ENCODE measurements around the gene CACUL1.
"Not testable (repeated sequence)": the region's sequence is repeated elsewhere in the genome, so short reads cannot be mapped to it uniquely, and the experiment has no call there.

The CACUL1 gene

GRCh38 chr10:118698421-118698820 is 56.3 kb downstream of the CACUL1 start:
- peak overlapping the region; percentile 81 for H3K27ac Mint-ChIP-seq
- H3K36me3 Mint-ChIP-seq, result peaks cover 18% of the 10 kb centered on the region
- peaks cover 72% of the 10 kb centered on the region for H3K4me1 Mint-ChIP-seq (ENCODE audit: low read depth)
- H3K4me3 Mint-ChIP-seq, result peak overlapping the region; percentile 88
- no peaks in the 10 kb centered on the region for H3K27me3 Mint-ChIP-seq
- H3K9me3 Mint-ChIP-seq (ENCODE audit: low read depth), result no peaks in the 10 kb centered on the region

- Mint-ChIP-seq H3K36me3 (peaks cover 14% of the 10 kb centered on the region), H3K27me3 (no peaks in the 10 kb centered on the region), H3K27ac (no peak overlapping the region), H3K4me1 (ENCODE audit: low read depth) (peaks cover 55% of the 10 kb centered on the region), H3K4me3 (no peak overlapping the region), H3K9me3 (ENCODE audit: low read depth) (no peaks in the 10 kb centered on the region)
These were observed 59.9 kb downstream of the CACUL1 start for GRCh38 chr10:118694848-118695247.

- peaks cover 37% of the 10 kb centered on the region for H3K4me1 Mint-ChIP-seq (ENCODE audit: low read depth)
- no peaks in the 10 kb centered on the region for H3K27me3 Mint-ChIP-seq
- H3K36me3 Mint-ChIP-seq, result peaks cover 20% of the 10 kb centered on the region
- no peak overlapping the region for H3K4me3 Mint-ChIP-seq
- H3K27ac Mint-ChIP-seq, result no peak overlapping the region
- no peaks in the 10 kb centered on the region for H3K9me3 Mint-ChIP-seq (ENCODE audit: low read depth)
These were observed 61.9 kb downstream of the CACUL1 start for GRCh38 chr10:118692872-118693271.

DNA sequence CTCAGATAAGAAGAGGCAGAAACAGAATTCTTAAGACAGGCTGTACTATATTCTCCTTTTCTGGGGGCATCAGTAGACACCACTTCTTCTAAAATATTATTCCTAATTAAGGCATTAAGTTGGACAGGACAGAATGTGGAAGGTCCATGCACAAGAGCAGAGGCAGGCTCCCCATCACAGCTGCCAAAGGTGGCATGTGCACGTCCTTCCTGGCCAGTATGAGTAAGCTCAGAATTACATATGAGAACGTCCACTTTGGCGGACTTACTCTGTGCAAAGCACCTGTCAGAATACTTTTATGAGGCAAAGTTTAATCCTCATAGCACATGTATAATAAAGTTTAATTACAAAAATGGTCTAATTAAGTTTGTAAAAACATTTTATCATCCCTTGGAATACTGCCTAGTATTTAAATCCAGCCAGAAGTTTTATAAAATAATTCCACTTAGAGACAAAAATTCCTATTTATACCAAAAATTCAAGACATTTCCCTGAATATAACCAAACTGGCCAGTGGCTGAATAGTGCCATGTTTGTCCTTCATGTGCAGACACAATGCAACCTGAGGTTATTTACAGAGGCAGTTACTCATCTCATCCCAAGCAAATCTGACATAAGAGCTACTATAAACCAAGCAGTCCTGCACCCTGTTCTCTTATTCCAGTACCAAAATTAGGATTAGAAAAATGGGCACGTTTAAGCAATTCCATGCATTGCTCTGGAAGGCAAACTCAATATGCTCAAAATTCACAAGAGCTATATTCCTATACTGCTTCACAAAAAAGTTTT is 65.5 kb downstream of the CACUL1 start:
- peaks cover 15% of the 10 kb centered on the region for H3K4me1 Mint-ChIP-seq (ENCODE audit: low read depth)
- H3K9me3 Mint-ChIP-seq (ENCODE audit: low read depth), result no peaks in the 10 kb centered on the region
- H3K36me3 Mint-ChIP-seq, result peaks cover 25% of the 10 kb centered on the region
- no peaks in the 10 kb centered on the region for H3K27me3 Mint-ChIP-seq
- H3K4me3 Mint-ChIP-seq, result no peak overlapping the region
- no peak overlapping the region for H3K27ac Mint-ChIP-seq

DNA sequence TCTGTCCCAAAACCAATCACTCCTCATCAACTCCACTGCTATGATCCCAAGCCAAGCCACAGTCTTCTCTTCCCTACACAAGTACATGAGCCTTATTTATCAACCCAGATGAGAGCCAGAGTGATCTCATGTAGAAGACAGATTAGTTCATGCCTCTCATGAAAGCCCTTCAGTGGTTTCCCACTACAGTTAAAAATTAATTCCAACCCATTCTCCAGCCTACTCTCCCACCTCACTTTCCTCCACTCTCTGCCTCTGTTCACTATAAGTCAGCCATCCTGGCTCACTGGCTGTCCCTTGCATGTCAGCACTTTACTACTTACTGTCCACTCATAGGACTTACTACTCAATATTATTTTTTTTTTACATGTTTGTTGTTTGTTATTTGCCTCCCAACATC is 67.3 kb downstream of the CACUL1 start:
- H3K9me3 Mint-ChIP-seq (ENCODE audit: low read depth), result no peaks in the 10 kb centered on the region
- peaks cover 3% of the 10 kb centered on the region for H3K4me1 Mint-ChIP-seq (ENCODE audit: low read depth)
- H3K4me3 Mint-ChIP-seq, result no peak overlapping the region
- peaks cover 25% of the 10 kb centered on the region for H3K36me3 Mint-ChIP-seq
- no peaks in the 10 kb centered on the region for H3K27me3 Mint-ChIP-seq
- no peak overlapping the region for H3K27ac Mint-ChIP-seq

DNA sequence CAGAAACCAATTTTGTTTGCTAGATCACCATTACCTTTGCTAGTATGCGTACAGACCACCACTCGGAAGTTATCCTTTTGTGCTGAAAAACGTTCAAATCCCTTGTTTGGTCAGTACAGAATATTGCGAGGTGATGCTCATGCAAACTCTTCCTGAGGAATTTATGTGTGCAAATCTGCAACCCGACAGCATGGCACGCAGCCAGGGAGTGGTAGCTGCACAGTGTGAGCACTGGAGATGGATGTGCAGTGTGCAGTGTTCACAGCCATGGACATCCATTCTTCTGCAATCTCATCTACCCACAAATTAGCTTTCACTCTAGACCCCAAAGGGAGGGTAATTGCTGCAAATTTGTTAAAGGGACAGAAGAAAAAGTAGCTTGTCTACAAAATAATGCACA is 72.2 kb downstream of the CACUL1 start:
- Mint-ChIP-seq H3K4me1 (ENCODE audit: low read depth) (peaks cover 9% of the 10 kb centered on the region), H3K4me3 (no peak overlapping the region), H3K27me3 (no peaks in the 10 kb centered on the region), H3K36me3 (peaks cover 21% of the 10 kb centered on the region), H3K9me3 (ENCODE audit: low read depth) (no peaks in the 10 kb centered on the region), H3K27ac (no peak overlapping the region)

GRCh38 chr10:118680197-118680596 is 74.6 kb downstream of the CACUL1 start:
- Mint-ChIP-seq H3K27me3 (no peaks in the 10 kb centered on the region), H3K27ac (no peak overlapping the region), H3K4me1 (ENCODE audit: low read depth) (peaks cover 15% of the 10 kb centered on the region), H3K36me3 (peaks cover 12% of the 10 kb centered on the region), H3K4me3 (no peak overlapping the region), H3K9me3 (ENCODE audit: low read depth) (no peaks in the 10 kb centered on the region)

DNA sequence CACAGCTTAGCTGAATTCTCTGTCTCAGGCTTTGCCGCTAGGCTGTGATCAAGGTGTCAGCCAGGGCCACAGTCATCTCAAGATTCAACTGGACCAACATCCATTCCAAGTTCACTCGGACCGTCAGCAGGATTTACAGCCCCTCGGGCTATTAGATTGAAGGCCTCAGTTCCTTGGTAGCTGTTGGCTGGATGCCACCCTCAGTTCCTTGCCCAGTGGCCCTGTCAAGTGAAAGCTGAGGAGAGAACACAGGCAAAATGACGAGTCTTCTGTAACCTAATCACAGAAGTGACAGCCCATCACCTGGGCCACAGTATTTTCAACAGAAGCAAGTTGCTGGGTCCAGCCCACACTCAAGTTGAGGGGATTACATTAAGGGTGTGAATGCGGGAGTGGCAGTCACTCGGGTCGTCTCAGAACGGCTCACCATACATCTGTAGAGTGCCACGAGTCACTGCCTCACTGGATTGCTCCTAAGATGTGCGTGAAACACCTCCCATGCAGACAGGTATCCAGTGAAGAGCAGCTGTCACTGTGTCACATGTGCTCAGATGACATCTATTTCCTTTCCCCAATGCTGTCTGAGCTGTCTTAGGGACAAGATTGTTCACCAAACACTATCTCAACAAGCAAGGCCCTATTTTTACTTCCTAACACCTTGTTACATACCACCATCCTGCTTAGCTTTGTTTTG is 80.4 kb downstream of the CACUL1 start:
- H3K4me3 Mint-ChIP-seq, result no peak overlapping the region
- no peak overlapping the region for H3K27ac Mint-ChIP-seq
- H3K9me3 Mint-ChIP-seq (ENCODE audit: low read depth), result no peaks in the 10 kb centered on the region
- no peaks in the 10 kb centered on the region for H3K36me3 Mint-ChIP-seq
- H3K27me3 Mint-ChIP-seq, result no peaks in the 10 kb centered on the region
- H3K4me1 Mint-ChIP-seq (ENCODE audit: low read depth), result peaks cover 18% of the 10 kb centered on the region

GRCh38 chr10:118672766-118673715 is 81.7 kb downstream of the CACUL1 start:
- Mint-ChIP-seq H3K4me3 (no peak overlapping the region), H3K4me1 (ENCODE audit: low read depth) (peaks cover 28% of the 10 kb centered on the region), H3K36me3 (no peaks in the 10 kb centered on the region), H3K27ac (no peak overlapping the region), H3K27me3 (no peaks in the 10 kb centered on the region), H3K9me3 (ENCODE audit: low read depth) (no peaks in the 10 kb centered on the region)

GRCh38 chr10:118672153-118672552 is 82.6 kb downstream of the CACUL1 start:
- H3K36me3 Mint-ChIP-seq, result no peaks in the 10 kb centered on the region
- no peaks in the 10 kb centered on the region for H3K27me3 Mint-ChIP-seq
- H3K4me1 Mint-ChIP-seq (ENCODE audit: low read depth), result peaks cover 25% of the 10 kb centered on the region
- no peaks in the 10 kb centered on the region for H3K9me3 Mint-ChIP-seq (ENCODE audit: low read depth)
- H3K4me3 Mint-ChIP-seq, result no peak overlapping the region
- no peak overlapping the region for H3K27ac Mint-ChIP-seq

GRCh38 chr10:118671221-118671620 is 83.5 kb downstream of the CACUL1 start:
- H3K4me3 Mint-ChIP-seq; H3K36me3 Mint-ChIP-seq; H3K27ac Mint-ChIP-seq; H3K9me3 Mint-ChIP-seq (ENCODE audit: low read depth); H3K27me3 Mint-ChIP-seq: not testable (repeated sequence)
- H3K4me1 Mint-ChIP-seq (ENCODE audit: low read depth), result peaks cover 26% of the 10 kb centered on the region

DNA sequence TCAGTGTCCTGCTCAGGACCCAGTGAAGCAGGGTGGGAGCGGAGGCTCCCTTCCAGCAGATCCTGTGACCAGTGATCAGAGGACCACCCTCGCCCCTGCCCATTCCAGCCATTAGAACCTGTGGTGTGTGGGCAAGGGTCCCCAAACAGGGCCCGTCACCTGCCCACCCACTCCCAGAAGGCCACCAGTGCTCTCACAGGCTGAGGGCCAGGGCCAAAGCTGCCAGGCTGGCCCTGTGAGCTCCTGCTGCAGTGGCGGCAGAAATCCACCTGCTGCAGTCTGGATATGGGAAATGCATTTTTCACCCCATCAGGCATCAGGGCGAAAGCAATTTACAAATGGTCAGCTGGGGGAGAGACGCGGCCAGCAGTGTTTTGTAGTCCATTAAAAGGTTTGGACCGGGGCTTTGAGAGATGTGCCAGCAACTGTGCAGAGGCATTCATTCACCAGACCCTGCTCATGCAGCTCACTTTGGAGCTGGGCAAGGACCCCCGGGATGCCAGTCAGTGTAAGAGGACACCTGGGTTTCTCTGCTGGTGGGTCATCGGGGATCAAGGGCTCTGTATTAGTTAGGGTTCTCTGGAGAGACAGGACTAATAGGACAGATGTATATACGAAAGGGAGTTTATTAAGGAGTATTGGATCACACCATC is 84.2 kb downstream of the CACUL1 start:
- Mint-ChIP-seq H3K36me3 (no peaks in the 10 kb centered on the region), H3K4me1 (ENCODE audit: low read depth) (peaks cover 22% of the 10 kb centered on the region)

DNA sequence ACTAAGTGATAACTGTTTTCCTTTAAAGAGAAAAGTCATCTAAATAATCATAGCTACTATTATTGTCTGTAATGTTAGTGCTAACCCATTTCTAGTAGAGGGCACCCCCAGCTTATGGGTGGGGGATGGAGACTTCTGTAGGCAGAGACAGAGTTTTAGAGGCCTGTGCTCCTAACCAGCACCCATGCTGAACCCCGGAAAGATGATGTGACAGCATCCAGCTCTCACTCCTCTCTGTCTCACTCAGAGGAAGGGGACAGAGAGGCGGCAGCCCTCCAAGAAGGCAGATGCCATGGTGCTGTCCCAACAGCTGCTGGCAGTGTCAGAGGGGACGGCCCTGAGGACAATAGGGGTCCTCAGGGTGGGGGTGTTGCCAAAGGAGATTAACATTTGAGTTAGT is 84.9 kb downstream of the CACUL1 start:
- no peaks in the 10 kb centered on the region for H3K9me3 Mint-ChIP-seq (ENCODE audit: low read depth)
- H3K36me3 Mint-ChIP-seq, result no peaks in the 10 kb centered on the region
- no peak overlapping the region for H3K27ac Mint-ChIP-seq
- H3K4me3 Mint-ChIP-seq, result no peak overlapping the region
- H3K27me3 Mint-ChIP-seq, result no peaks in the 10 kb centered on the region
- H3K4me1 Mint-ChIP-seq (ENCODE audit: low read depth), result peaks cover 22% of the 10 kb centered on the region

More for the DNA sequence above, 84.2 kb downstream of the CACUL1 start:
- Mint-ChIP-seq H3K4me3 (no peak overlapping the region), H3K9me3 (ENCODE audit: low read depth) (no peaks in the 10 kb centered on the region), H3K27me3 (no peaks in the 10 kb centered on the region), H3K27ac (no peak overlapping the region)

DNA sequence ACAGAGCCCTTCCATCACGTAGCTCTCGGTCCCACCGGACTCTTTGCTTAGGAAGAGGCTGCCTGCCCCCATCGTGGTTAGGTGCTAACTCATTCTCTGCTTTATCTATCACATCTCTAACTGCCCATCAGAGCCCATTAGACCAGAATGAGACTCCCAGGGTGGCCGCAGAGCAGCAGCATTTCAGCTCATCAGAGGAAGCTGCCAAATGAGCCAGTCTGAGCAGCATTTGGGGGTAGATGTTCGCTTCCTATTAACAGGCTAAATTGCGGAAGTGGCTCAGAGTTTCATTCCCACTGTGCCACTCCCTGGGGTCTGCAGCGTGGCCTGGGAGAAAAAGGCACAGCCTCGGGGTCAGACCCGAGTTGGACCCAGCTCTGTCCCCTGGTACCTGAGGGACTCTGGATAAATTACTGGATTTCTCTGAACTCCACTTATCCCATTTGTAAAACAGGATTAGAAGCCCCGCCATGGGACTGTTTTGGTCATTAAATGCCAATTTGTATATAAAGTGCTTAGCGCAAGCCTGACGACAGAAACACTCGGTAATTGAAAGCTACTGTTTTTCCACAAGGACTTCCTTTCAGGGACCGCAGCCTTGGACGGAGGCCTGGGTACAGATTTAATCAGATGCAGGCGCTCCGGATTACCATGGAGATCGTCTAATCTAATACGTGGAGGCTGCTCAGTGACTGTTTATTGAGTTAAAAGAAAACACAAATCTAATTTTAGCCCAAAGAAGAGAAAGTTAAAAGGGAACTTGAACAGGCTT is 85.6 kb downstream of the CACUL1 start:
- H3K27me3 Mint-ChIP-seq, result no peaks in the 10 kb centered on the region
- H3K36me3 Mint-ChIP-seq, result no peaks in the 10 kb centered on the region
- no peak overlapping the region for H3K27ac Mint-ChIP-seq
- H3K4me3 Mint-ChIP-seq, result peak overlapping the region; percentile 20
- H3K4me1 Mint-ChIP-seq (ENCODE audit: low read depth), result peaks cover 27% of the 10 kb centered on the region
- no peaks in the 10 kb centered on the region for H3K9me3 Mint-ChIP-seq (ENCODE audit: low read depth)
